Brain microvascular endothelial cell (primary cell): ENCODE data around the gene HLCS.
A peak's percentile ranks its signal among the peaks of the same experiment; 100 is the strongest.

ENCODE experiments used
- DNase-seq: peaks from one replicate; pipeline ENCODE4 v3.0.0-alpha.2; 2020
- H3K27ac ChIP-seq: fragments of 250-450 bp; sonication (Bioruptor Pico); 2 replicates; pipeline ENCODE4 v1.5.1; 2020; ENCODE audit warnings: mild to moderate bottlenecking, moderate library complexity
- H3K27me3 ChIP-seq: fragments of 250-450 bp; sonication (Bioruptor Pico); replicated peaks from 2 replicates; pipeline ENCODE4 v1.5.1; 2020; ENCODE audit warnings: mild to moderate bottlenecking
- H3K36me3 ChIP-seq: fragments of 250-450 bp; sonication (Bioruptor Pico); replicated peaks from 2 replicates; pipeline ENCODE4 v1.5.1; 2020; ENCODE audit warnings: mild to moderate bottlenecking
- H3K4me3 ChIP-seq: 2 replicates; pipeline ENCODE4 v1.5.1; 2011; ENCODE audit warnings: low read depth, mild to moderate bottlenecking, control low read depth, low read length, moderate library complexity
- in situ Hi-C: cut with HindIII; loops from 2 replicates; pipeline ENCODE4 v1.10.0; 2017; ENCODE audit warnings: low sequenced_read_pairs, low pct_ligation_motif_present
- TF ChIP-seq, protein P1 (sequence below): IDR thresholded peaks from 2 replicates; pipeline ENCODE4 v1.5.1; 2011; ENCODE audit warnings: low read depth, mild to moderate bottlenecking, moderate library complexity, low read length, control low read depth, inconsistent platforms; ENCODE audit errors: missing control alignments

Gene HLCS

DNA sequence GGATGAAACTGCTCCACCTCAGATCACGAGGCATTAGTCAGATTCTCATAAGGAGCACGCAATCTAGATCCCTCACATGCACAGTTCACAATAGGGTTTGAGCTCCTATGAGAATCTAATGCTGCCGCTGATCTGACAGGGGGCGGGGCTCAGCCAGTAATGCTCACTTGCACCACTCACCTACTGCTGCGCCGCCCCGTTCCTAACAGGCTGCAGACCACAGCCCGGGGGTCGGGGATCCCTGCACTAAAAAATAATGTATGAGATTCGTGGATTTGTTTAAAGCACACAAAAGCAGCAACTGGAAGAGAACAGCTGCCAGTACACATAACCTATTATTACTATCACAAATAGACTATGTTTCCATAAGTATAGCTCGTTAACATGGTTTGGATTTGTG, 72.9 kb downstream of the HLCS start:
- no peak overlapping the region for H3K27ac ChIP-seq
- DNase-seq: no peak
- H3K27me3 ChIP-seq: no peaks in the 10 kb centered on the region
- H3K4me3 ChIP-seq: no peak overlapping the region
- no peaks in the 10 kb centered on the region for H3K36me3 ChIP-seq
- in situ Hi-C loops: no loop called here
- TF ChIP-seq, protein P1, sequence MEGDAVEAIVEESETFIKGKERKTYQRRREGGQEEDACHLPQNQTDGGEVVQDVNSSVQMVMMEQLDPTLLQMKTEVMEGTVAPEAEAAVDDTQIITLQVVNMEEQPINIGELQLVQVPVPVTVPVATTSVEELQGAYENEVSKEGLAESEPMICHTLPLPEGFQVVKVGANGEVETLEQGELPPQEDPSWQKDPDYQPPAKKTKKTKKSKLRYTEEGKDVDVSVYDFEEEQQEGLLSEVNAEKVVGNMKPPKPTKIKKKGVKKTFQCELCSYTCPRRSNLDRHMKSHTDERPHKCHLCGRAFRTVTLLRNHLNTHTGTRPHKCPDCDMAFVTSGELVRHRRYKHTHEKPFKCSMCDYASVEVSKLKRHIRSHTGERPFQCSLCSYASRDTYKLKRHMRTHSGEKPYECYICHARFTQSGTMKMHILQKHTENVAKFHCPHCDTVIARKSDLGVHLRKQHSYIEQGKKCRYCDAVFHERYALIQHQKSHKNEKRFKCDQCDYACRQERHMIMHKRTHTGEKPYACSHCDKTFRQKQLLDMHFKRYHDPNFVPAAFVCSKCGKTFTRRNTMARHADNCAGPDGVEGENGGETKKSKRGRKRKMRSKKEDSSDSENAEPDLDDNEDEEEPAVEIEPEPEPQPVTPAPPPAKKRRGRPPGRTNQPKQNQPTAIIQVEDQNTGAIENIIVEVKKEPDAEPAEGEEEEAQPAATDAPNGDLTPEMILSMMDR: no peak

DNA sequence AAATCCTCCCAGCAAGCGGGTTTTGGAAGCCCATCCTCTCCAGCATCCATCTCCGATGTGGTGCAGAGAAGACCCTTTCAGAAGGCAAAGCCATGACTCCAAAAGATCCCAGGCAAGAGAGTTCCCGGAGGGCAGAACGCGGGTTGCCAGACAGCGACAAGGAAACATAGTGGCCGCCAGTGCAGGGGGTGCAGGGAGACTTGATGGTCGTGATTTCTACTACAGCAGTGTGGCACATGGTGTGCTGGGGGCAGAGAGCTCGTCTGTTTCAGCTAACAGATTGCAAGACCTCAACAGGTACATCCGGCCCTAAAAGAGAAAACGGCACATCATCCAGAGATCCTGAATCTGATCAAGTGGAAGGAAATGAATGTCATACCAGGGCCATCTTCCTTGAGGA, 74.3 kb downstream of the HLCS start:
- in situ Hi-C loops: no loop called here
- Histone ChIP-seq H3K4me3 (no peak overlapping the region), H3K27me3 (no peaks in the 10 kb centered on the region), H3K27ac (no peak overlapping the region), H3K36me3 (no peaks in the 10 kb centered on the region)
- DNase-seq: no peak
- TF ChIP-seq, protein P1: no peak

DNA sequence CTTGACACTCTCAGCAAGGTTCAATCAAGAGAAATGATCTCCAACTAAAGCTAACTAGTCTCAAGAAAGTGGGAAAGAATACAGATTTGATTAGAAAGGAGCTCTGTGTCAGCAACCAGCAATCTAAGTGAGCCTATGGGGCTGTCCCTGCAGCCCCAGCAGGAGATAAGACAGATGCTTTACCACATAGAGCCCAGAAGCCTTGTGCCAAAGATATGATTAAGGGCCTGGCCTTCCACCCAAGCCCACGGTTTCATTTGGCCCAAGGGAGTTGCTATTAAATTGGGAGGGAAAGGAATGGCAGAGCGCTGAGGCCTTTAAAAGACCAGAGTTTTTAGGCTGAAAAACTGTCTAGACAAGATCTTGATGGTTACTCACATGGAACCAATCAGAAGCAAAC, 74.8 kb downstream of the HLCS start:
- DNase-seq: no peak
- in situ Hi-C loops: no loop called here
- no peak overlapping the region for H3K27ac ChIP-seq

DNA sequence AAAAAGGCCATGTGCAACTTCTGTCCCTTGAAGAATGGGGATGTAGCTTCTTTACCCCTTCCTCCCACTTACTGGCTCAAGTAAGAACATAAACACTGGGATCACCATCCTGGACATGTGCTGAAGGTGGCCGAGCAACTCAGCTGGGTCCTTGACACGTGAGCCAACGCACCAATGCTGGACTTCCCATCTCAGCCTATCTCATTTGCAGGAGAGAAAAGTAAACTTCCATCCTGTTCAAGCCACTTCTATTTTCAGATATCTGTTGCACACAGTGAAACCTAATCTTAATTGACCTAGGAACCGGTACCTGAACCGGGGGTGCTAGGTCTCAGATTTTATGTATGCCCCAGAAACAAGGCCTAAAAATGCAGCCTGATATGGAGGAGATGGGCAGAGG, 75.3 kb downstream of the HLCS start:
- no peaks in the 10 kb centered on the region for H3K36me3 ChIP-seq

More for the DNA sequence above, 74.8 kb downstream of the HLCS start:
- TF ChIP-seq, protein P1: no peak
- Histone ChIP-seq H3K36me3 (no peaks in the 10 kb centered on the region), H3K27me3 (no peaks in the 10 kb centered on the region), H3K4me3 (no peak overlapping the region)

DNA sequence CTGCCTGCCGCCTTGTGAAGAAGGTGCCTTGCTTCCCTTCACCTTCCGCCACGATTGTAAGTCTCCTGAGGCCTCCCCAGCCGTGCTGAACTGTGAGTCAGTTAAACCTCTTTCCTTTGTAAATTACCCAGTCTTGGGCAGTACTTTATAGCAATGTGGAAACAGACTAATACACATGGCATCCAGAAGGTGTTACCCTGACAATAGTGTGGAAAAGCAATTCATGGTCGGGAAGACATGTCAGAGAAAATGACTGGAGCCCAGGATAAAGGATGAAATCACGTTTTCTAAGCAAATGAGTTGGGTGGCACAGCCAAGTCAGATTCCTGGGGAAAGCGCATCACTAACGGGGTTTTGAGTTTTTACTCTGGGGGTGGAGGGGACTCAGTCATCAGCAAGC, 76.4 kb downstream of the HLCS start:
- Histone ChIP-seq H3K27me3 (no peaks in the 10 kb centered on the region), H3K27ac (no peak overlapping the region), H3K4me3 (no peak overlapping the region), H3K36me3 (no peaks in the 10 kb centered on the region)
- TF ChIP-seq, protein P1: no peak
- no peak for DNase-seq
- in situ Hi-C loops: no loop called here

More for the DNA sequence above, 75.3 kb downstream of the HLCS start:
- Histone ChIP-seq H3K27me3 (no peaks in the 10 kb centered on the region), H3K27ac (no peak overlapping the region), H3K4me3 (no peak overlapping the region)
- TF ChIP-seq, protein P1: no peak
- DNase-seq: no peak
- in situ Hi-C loops: no loop called here

DNA sequence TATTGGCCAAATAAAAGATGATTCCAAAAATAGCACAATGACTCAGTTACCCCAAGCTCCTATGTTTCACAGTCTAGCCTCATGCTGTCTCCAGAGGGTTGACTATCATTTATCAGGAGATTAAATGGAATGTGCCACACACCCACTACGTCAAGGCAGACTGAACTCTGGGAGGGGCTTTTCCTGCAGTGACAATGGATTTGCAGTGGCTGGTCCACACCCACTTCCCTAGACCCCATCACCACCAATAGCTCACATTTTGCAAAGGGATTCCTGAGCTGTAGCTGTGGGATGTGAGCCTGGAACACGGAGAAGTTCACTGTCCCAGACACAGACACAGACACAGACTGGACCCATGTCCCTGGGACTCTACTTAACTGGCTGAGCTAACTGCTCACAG, 77.1 kb downstream of the HLCS start:
- Histone ChIP-seq H3K27ac (peak overlapping the region; percentile 15), H3K27me3 (no peaks in the 10 kb centered on the region), H3K4me3 (no peak overlapping the region), H3K36me3 (no peaks in the 10 kb centered on the region)
- in situ Hi-C loops: no loop called here
- TF ChIP-seq, protein P1: no peak
- peak; percentile 78 for DNase-seq
